Ishikawa (cell line): ENCODE results near the gene CFAP68.

ENCODE experiments used
- CEBPB ChIP-seq: IDR thresholded peaks from 2 replicates; pipeline ENCODE4 v1.6.1; 2012
- CREB1 ChIP-seq: IDR thresholded peaks from 2 replicates; pipeline ENCODE4 v1.6.1; 2012; ENCODE audit warnings: low read depth
- EGR1 ChIP-seq: IDR thresholded peaks from 2 replicates; pipeline ENCODE4 v1.6.1; 2012
- EP300 ChIP-seq: IDR thresholded peaks from 2 replicates; pipeline ENCODE4 v1.6.1; 2012; ENCODE audit warnings: borderline replicate concordance
- FOXM1 ChIP-seq: IDR thresholded peaks from 2 replicates; pipeline ENCODE4 v1.6.1; 2012; ENCODE audit warnings: low read depth, borderline replicate concordance
- NFIC ChIP-seq: IDR thresholded peaks from 2 replicates; pipeline ENCODE4 v1.6.1; 2012
- RAD21 ChIP-seq: IDR thresholded peaks from 2 replicates; pipeline ENCODE4 v1.6.1; 2012; ENCODE audit warnings: low read depth
- TAF1 ChIP-seq: IDR thresholded peaks from 2 replicates; pipeline ENCODE4 v1.6.1; 2012; ENCODE audit warnings: low read depth, mild to moderate bottlenecking
- TCF12 ChIP-seq: IDR thresholded peaks from 2 replicates; pipeline ENCODE4 v1.6.1; 2012; ENCODE audit warnings: low read depth
- TEAD4 ChIP-seq: IDR thresholded peaks from 2 replicates; pipeline ENCODE4 v1.6.1; 2012
- YY1 ChIP-seq: IDR thresholded peaks from 2 replicates; pipeline ENCODE4 v1.6.1; 2012; ENCODE audit warnings: low read depth
- ZBTB7A ChIP-seq: IDR thresholded peaks from 2 replicates; pipeline ENCODE4 v1.6.1; 2012; ENCODE audit warnings: low read depth
- TF ChIP-seq, protein P1 (sequence below): IDR thresholded peaks from 2 replicates; pipeline ENCODE4 v1.6.1; 2012
- TF ChIP-seq, protein P2 (sequence below): IDR thresholded peaks from 2 replicates; pipeline ENCODE4 v1.6.1; 2012
- TF ChIP-seq, protein P3 (sequence below): IDR thresholded peaks from 2 replicates; pipeline ENCODE4 v1.6.1; 2012; ENCODE audit warnings: low read depth, mild to moderate bottlenecking

Gene CFAP68, protein sequence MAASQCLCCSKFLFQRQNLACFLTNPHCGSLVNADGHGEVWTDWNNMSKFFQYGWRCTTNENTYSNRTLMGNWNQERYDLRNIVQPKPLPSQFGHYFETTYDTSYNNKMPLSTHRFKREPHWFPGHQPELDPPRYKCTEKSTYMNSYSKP

DNA sequence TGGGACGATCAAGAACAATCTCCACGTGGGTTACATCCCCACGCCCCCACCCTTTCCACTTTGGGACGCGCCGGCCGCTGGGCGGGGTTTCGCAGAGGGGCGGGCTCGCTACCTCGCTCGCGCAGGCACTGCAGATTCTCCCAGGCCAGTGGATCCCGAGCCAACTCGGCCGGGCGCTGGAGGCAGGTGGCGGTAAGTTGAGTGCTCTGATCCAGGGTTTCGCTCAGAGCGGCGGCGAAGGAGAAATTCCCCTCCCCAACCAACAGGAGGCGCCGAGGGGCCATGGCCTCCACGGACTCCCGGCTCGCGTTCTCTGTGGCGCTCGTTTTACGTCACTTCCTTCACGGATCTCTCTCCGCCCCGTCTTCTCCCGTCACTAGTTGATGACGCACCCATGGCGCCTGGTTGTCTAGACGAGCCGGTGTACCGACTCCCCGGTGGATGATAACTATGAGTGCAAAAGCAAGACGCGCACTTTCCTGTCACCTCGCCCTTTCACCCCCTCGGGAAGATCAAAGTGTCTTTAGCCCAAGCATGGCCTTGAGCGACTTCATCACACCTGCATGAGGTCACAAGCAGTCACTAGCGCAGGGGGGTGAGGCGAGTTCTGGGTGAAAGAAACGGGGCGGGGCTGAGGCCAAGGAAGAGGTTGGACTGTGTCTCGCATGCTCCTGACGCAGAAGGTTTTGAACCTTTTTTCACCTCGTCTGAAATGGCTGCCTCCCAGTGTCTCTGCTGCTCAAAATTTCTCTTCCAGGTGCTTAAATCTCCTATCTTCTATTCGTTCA is at the start of gene CFAP68, which contains the start of gene FDXACB1:
Gene CFAP68 (plus strand): TSS at position 693 of the 788 bp plus-strand sequence. CDS start 20 bp downstream, at position 713.
Gene FDXACB1 (minus strand): TSS at position 317 of the 788 bp plus-strand sequence. CDS start 33 bp downstream, at position 284.
- peak; percentile 90 for TF ChIP-seq RAD21
- no peak for TF ChIP-seq FOXM1
- peak; percentile 83 for TF ChIP-seq YY1
- peak; percentile 99 for TF ChIP-seq CREB1
- no peak for TF ChIP-seq ZBTB7A
- TF ChIP-seq NFIC = peak; percentile 33; the same call in 1 of the 2 replicates
- peak; percentile 49 for TF ChIP-seq TAF1
- TF ChIP-seq TEAD4 = peak; percentile 65
- no peak for TF ChIP-seq EP300
- no peak for TF ChIP-seq CEBPB
- TF ChIP-seq, protein P1, sequence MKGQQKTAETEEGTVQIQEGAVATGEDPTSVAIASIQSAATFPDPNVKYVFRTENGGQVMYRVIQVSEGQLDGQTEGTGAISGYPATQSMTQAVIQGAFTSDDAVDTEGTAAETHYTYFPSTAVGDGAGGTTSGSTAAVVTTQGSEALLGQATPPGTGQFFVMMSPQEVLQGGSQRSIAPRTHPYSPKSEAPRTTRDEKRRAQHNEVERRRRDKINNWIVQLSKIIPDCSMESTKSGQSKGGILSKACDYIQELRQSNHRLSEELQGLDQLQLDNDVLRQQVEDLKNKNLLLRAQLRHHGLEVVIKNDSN = peak; percentile 3; the same call in 1 of the 2 replicates
- TF ChIP-seq, protein P2, sequence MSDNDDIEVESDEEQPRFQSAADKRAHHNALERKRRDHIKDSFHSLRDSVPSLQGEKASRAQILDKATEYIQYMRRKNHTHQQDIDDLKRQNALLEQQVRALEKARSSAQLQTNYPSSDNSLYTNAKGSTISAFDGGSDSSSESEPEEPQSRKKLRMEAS = peak; percentile 79
- TF ChIP-seq EGR1 = no peak
- TF ChIP-seq TCF12 = peak; percentile 68
- TF ChIP-seq, protein P3, sequence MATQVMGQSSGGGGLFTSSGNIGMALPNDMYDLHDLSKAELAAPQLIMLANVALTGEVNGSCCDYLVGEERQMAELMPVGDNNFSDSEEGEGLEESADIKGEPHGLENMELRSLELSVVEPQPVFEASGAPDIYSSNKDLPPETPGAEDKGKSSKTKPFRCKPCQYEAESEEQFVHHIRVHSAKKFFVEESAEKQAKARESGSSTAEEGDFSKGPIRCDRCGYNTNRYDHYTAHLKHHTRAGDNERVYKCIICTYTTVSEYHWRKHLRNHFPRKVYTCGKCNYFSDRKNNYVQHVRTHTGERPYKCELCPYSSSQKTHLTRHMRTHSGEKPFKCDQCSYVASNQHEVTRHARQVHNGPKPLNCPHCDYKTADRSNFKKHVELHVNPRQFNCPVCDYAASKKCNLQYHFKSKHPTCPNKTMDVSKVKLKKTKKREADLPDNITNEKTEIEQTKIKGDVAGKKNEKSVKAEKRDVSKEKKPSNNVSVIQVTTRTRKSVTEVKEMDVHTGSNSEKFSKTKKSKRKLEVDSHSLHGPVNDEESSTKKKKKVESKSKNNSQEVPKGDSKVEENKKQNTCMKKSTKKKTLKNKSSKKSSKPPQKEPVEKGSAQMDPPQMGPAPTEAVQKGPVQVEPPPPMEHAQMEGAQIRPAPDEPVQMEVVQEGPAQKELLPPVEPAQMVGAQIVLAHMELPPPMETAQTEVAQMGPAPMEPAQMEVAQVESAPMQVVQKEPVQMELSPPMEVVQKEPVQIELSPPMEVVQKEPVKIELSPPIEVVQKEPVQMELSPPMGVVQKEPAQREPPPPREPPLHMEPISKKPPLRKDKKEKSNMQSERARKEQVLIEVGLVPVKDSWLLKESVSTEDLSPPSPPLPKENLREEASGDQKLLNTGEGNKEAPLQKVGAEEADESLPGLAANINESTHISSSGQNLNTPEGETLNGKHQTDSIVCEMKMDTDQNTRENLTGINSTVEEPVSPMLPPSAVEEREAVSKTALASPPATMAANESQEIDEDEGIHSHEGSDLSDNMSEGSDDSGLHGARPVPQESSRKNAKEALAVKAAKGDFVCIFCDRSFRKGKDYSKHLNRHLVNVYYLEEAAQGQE = no peak

GRCh38 chr11:111833524-111833923 is 45.8 kb upstream of the CFAP68 start:
- peak; percentile 37 for TF ChIP-seq RAD21
- no peak for TF ChIP-seq ZBTB7A
- TF ChIP-seq EP300 = no peak
- TF ChIP-seq, protein P3 = no peak
- TF ChIP-seq CREB1 = no peak
- TF ChIP-seq, protein P1 = no peak
- TF ChIP-seq TEAD4 = no peak

DNA sequence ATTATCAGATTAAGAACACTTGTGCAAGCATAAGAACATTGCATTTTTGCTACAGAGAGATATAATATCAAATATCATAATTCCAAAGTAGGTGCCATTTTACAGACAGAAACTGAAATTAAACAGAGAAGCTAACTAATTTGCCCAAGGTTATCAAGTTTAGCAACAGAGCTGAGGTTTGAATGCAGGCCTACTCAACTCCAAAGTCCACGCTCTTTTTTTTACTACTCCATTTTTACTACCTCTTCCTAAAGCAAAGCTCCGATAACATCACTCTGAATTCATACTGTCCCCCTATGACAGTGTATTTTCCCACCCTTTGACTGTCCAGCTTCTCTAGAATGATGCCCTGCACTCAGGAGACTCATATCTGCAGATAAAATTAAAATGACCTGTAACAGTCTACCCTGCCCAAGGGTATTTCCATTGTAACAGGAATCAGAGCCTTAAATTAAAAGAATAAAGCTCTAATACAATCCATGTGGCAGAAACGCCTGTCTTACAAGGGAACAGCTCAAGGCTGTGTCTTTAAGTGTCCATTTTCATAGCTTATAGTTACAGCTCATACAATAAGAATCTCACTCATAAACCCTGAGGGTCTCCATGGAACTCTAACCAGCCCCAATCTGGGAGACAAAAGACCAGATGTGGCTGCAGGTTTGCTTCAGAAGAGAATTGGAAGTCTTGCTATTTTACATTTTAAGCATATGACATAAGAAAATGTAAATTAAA is 44.7 kb upstream of the CFAP68 start:
- TF ChIP-seq NFIC (no peak), CEBPB (no peak), EGR1 (no peak), RAD21 (no peak), TEAD4 (no peak), EP300 (no peak), YY1 (no peak), FOXM1 (no peak), TCF12 (no peak), ZBTB7A (no peak), CREB1 (no peak), TAF1 (no peak)
- TF ChIP-seq, protein P1 = no peak
- TF ChIP-seq, protein P2 = no peak
- TF ChIP-seq, protein P3 = no peak
